ENCODE measurements around the gene LRRC9.
"Not testable (repeated sequence)": the region's sequence is repeated elsewhere in the genome, so short reads cannot be mapped to it uniquely, and the experiment has no call there.

Gene LRRC9

GRCh38 chr14:59959668-59960067, 39.7 kb downstream of the LRRC9 start:
- DNase-seq = no peak

- no peak for DNase-seq
Observed at GRCh38 chr14:59961518-59962062, 41.6 kb downstream of the LRRC9 start.

GRCh38 chr14:59964251-59965007, 44.5 kb downstream of the LRRC9 start:
- no peak for DNase-seq

GRCh38 chr14:59969319-59969718, 49.4 kb downstream of the LRRC9 start:
- no peak for DNase-seq

GRCh38 chr14:59981564-59981963, 61.6 kb downstream of the LRRC9 start:
- no peak for DNase-seq

GRCh38 chr14:59983048-59983447, 63.1 kb downstream of the LRRC9 start:
- no peak for DNase-seq

GRCh38 chr14:59986556-59987059, 66.7 kb downstream of the LRRC9 start:
- DNase-seq = no peak

GRCh38 chr14:59997449-59997848, 77.5 kb downstream of the LRRC9 start:
- no peak for DNase-seq

GRCh38 chr14:59997966-59998365, 78.0 kb downstream of the LRRC9 start:
- no peak for DNase-seq

- no peak for DNase-seq
Observed at GRCh38 chr14:59998564-59998963, 78.6 kb downstream of the LRRC9 start.

GRCh38 chr14:60002819-60003492, 83.0 kb downstream of the LRRC9 start:
- DNase-seq = no peak

- DNase-seq = no peak
Observed at GRCh38 chr14:60003991-60004390, 84.0 kb downstream of the LRRC9 start.

- DNase-seq = no peak
Observed at GRCh38 chr14:60008042-60008441, 88.1 kb downstream of the LRRC9 start.

- not testable (repeated sequence) for DNase-seq
Observed at GRCh38 chr14:60010263-60010662, 90.3 kb downstream of the LRRC9 start.

GRCh38 chr14:60014402-60014801, 94.5 kb downstream of the LRRC9 start:
- DNase-seq = no peak

- DNase-seq = no peak
Observed at GRCh38 chr14:60021619-60022018, 101.7 kb downstream of the LRRC9 start.

GRCh38 chr14:60025571-60025970, 105.6 kb downstream of the LRRC9 start:
- no peak for DNase-seq

- DNase-seq = no peak
Observed at GRCh38 chr14:60035177-60035576, 115.2 kb downstream of the LRRC9 start.

- not testable (repeated sequence) for DNase-seq
Observed at GRCh38 chr14:60047976-60048375, 128.0 kb downstream of the LRRC9 start.

GRCh38 chr14:60051721-60052221, 131.8 kb downstream of the LRRC9 start:
- DNase-seq = no peak

GRCh38 chr14:60058087-60058486, 138.1 kb downstream of the LRRC9 start:
- no peak for DNase-seq

GRCh38 chr14:60061371-60061770, 141.4 kb downstream of the LRRC9 start:
- no peak for DNase-seq

- no peak for DNase-seq
Observed at GRCh38 chr14:60064491-60065072, 144.6 kb downstream of the LRRC9 start.

Measured in activated CD8-positive, alpha-beta memory T cell treated with anti-CD3 and anti-CD28 coated beads, Interleukin-2, amount 50 U/mL, for 48 hours (primary cell).